ENCODE results near the gene P4HA1. TPM values are rescaled to one million over a fixed set of nuclear protein-coding genes. Genes with fewer than 3 reads are reported as not detected.
A peak's percentile ranks its signal among the peaks of the same experiment; 100 is the strongest.

The P4HA1 gene
- total and polyA plus RNA-seq, 9 of the 15 experiments (the other 6 are each of a cell fraction or from before 2014, with no cell fraction given), result 20.2 to 177 (median 28.6) TPM

DNA sequence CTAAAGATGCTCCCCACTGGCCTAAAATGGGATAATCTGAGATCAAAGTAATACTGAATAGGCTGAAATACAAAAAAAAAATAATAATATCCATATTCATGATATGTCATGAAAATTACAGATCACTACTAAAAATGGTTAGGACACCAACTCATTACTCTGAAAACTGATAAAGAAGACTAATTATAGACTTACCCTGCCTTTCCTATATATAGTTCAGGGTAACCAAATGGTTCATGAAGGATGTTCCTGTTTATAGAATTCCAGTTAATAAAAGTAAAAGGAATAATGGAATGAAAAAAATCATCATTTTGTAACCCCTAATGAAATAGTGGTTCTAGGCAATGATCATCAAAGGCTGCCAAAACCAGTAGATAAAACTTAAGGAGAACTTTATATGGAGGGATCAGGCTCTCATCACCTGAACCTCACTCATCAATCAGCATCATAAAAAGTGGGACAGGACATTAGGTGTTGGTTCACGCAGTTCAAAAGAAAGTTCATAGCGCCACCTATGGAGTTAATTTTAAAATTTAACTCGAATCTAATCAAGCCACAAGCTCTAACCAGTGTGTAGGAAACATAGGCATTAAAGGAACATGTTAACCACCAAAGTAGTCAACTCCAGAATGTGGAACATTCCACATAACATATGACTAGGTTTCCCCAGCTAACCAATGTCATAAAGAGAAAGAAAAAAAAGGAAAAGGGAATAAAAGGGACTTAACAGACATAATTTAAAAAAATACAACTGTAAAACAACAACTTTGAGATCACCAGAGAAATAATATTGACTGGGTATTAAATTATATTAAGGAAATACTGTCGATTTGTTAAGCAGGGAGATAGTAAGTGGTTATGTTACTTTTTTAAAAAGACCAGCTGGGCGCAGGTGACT, 35.7 kb downstream of the P4HA1 start:
- WGBS (ENCODE audit: insufficient coverage, low coverage, missing lambda C conversion rate), result 20% methylated on average over 5 of the region's 5 CpGs
- intact Hi-C loops (cut with micrococcal nuclease) (loop anchor here (2.0 to 10.0 kb wide), 3 partner anchors 156 to 696 kb away; partner anchors contain the start of gene MCU), in situ Hi-C loops (cut with MboI) (loop anchor here (10.0 kb wide), 1 partner anchor 696 kb away; no protein-coding TSS in a partner anchor)
- H3K27ac ChIP-seq (ENCODE audit: extremely low read depth, low read depth, low read length), result no peak overlapping the region
- no peaks in the 10 kb centered on the region for H3K9me3 ChIP-seq (replicated peaks; ENCODE audit: control insufficient read depth, insufficient read depth, low read depth, low read length)
- no peaks in the 10 kb centered on the region for H3K4me1 ChIP-seq (replicated peaks in 1 of 2; ENCODE audit: control insufficient read depth in 2 of 2, insufficient read depth in 2 of 2, low read length in 2 of 2)
- ChIA-PET CTCF (ENCODE audit: low intra/inter-chr PET ratio) (interaction anchor here (0.6 to 1.2 kb wide), 2 partner anchors 697 to 1011 kb away, joined by 3 to 4 read pairs; no protein-coding TSS in a partner anchor), POLR2A (interaction anchor here (0.6 to 2.7 kb wide), 8 partner anchors 7 to 704 kb away, joined by 3 to 9 read pairs (median 3); no protein-coding TSS in a partner anchor)
- DNase-seq (ENCODE audit: extremely low read depth in 1 of 4, low spot score in 3 of 4) (peak; percentile 33 to 56 (median 44)), ATAC-seq (peak; percentile 90), FAIRE-seq (peak; percentile 86)
- H3K79me2 ChIP-seq (ENCODE audit: control insufficient read depth, insufficient read depth, low read length), result no peaks in the 10 kb centered on the region
- BruUV-seq (replicated peaks), result no TSS peak
- no peaks in the 10 kb centered on the region for H3K27me3 ChIP-seq (ENCODE audit: control insufficient read depth in 2 of 2, insufficient read depth in 2 of 2, low read length in 2 of 2)
- no peak overlapping the region for H2AFZ ChIP-seq (ENCODE audit: low read depth, low read length)
- no peak overlapping the region for H3K4me2 ChIP-seq (ENCODE audit: insufficient read depth, low read length)
- H4K20me1 ChIP-seq (replicated peaks; ENCODE audit: control insufficient read depth, insufficient read depth, low read length), result no peaks in the 10 kb centered on the region
- peaks cover 58% of the 10 kb centered on the region; the same call in 2 of the 3 replicates for H3K36me3 ChIP-seq (ENCODE audit: control insufficient read depth, insufficient read depth, low read length)
- no peak overlapping the region for H3K4me3 ChIP-seq
- no peaks in the 10 kb centered on the region for H3K9me1 ChIP-seq (ENCODE audit: control insufficient read depth, insufficient read depth, low read length)
- no peak overlapping the region for H3K9ac ChIP-seq (ENCODE audit: insufficient read depth in 1 of 2, low read depth in 2 of 2, low read length in 2 of 2)
- TF ChIP-seq ZBTB34 (CRISPR knock-in tag; IDR thresholded peaks at IDR 0.05), result no peak
- TF ChIP-seq POLR2H (tag; IDR thresholded peaks at IDR 0.05; ENCODE audit: low read depth), result 0 out of 2 replicates have a peak, but pooled peaks have one; percentile 32
- no peak for TF ChIP-seq SIN3A (IDR thresholded peaks at IDR 0.05; ENCODE audit: borderline replicate concordance in 2 of 2, control insufficient read depth in 1 of 2, low read depth in 2 of 2, low read length in 2 of 2)
- TF ChIP-seq CBX1 (IDR thresholded peaks at IDR 0.05; ENCODE audit: low read depth), result no peak
- no peak for TF ChIP-seq GTF2F1 (IDR thresholded peaks at IDR 0.05; ENCODE audit: low read depth, low read length)
- no peak for TF ChIP-seq RFX5 (IDR thresholded peaks at IDR 0.05; ENCODE audit: low read depth, low read length)
- TF ChIP-seq KDM1A (IDR thresholded peaks at IDR 0.05), result 0 out of 4 replicates have a peak, but pooled peaks of 1 of the 2 experiments have one; percentile 7
- TF ChIP-seq RNF2 (IDR thresholded peaks at IDR 0.05), result no peak
- no peak for TF ChIP-seq TBP (optimal IDR thresholded peaks at IDR 0.05; ENCODE audit: low read depth, low read length)
- TF ChIP-seq CREB1 (IDR thresholded peaks at IDR 0.05), result no peak
- no peak for TF ChIP-seq CREB1 (CRISPR knock-in tag; IDR thresholded peaks at IDR 0.05)
